Measurements from ENCODE around the gene GBGT1. TPM values are rescaled to one million over a fixed set of nuclear protein-coding genes. Genes with fewer than 3 reads are reported as not detected.

Gene GBGT1
- total RNA-seq, 1 donor from 2014 or later = 9.4 TPM

- Mint-ChIP-seq H3K27ac (peak overlapping the region; percentile 95), H3K4me3 (peak overlapping the region; percentile 73), H3K36me3 (ENCODE audit: low read depth) (peaks cover 9% of the 10 kb centered on the region), H3K9me3 (no peaks in the 10 kb centered on the region), H3K27me3 (ENCODE audit: insufficient read depth) (no peaks in the 10 kb centered on the region), H3K4me1 (ENCODE audit: low read depth) (peaks cover 60% of the 10 kb centered on the region)
- intact Hi-C loops (cut with micrococcal nuclease) = loop anchor here (1.0 kb wide), 3 partner anchors 18 to 93 kb away; no protein-coding TSS in a partner anchor
- DNase-seq (ENCODE audit: low spot score) = no peak
Observed at GRCh38 chr9:133114886-133115603, 48.7 kb downstream of the GBGT1 start.

- peaks cover 15% of the 10 kb centered on the region for H3K36me3 Mint-ChIP-seq (ENCODE audit: low read depth)
- H3K27me3 Mint-ChIP-seq (ENCODE audit: insufficient read depth) = no peaks in the 10 kb centered on the region
- intact Hi-C loops (cut with micrococcal nuclease) = no loop called here
Observed at GRCh38 chr9:133113949-133114885, 49.5 kb downstream of the GBGT1 start.

GRCh38 chr9:133113163-133113948 lies 50.4 kb downstream of the GBGT1 start:
- peaks cover 11% of the 10 kb centered on the region for H3K36me3 Mint-ChIP-seq (ENCODE audit: low read depth)
- H3K27me3 Mint-ChIP-seq (ENCODE audit: insufficient read depth) = no peaks in the 10 kb centered on the region
- intact Hi-C loops (cut with micrococcal nuclease) = no loop called here
- DNase-seq (ENCODE audit: low spot score) = no peak
- H3K27ac Mint-ChIP-seq = peak overlapping the region; percentile 95
- peaks cover 53% of the 10 kb centered on the region for H3K4me1 Mint-ChIP-seq (ENCODE audit: low read depth)
- H3K9me3 Mint-ChIP-seq = no peaks in the 10 kb centered on the region
- H3K4me3 Mint-ChIP-seq = peak overlapping the region; percentile 54

More at GRCh38 chr9:133113949-133114885, 49.5 kb downstream of the GBGT1 start:
- peaks cover 60% of the 10 kb centered on the region for H3K4me1 Mint-ChIP-seq (ENCODE audit: low read depth)
- H3K27ac Mint-ChIP-seq = peak overlapping the region; percentile 95
- no peaks in the 10 kb centered on the region for H3K9me3 Mint-ChIP-seq
- H3K4me3 Mint-ChIP-seq = peak overlapping the region; percentile 54
- no peak for DNase-seq (ENCODE audit: low spot score)

- Mint-ChIP-seq H3K4me1 (ENCODE audit: low read depth) (peaks cover 47% of the 10 kb centered on the region), H3K4me3 (no peak overlapping the region), H3K9me3 (no peaks in the 10 kb centered on the region), H3K27me3 (ENCODE audit: insufficient read depth) (no peaks in the 10 kb centered on the region), H3K27ac (peak overlapping the region; percentile 95), H3K36me3 (ENCODE audit: low read depth) (peaks cover 13% of the 10 kb centered on the region)
- DNase-seq (ENCODE audit: low spot score) = no peak
- intact Hi-C loops (cut with micrococcal nuclease) = no loop called here
Observed at GRCh38 chr9:133112663-133113026, 51.1 kb downstream of the GBGT1 start.

GRCh38 chr9:133111808-133112662 lies 51.7 kb downstream of the GBGT1 start:
- intact Hi-C loops (cut with micrococcal nuclease) = no loop called here
- Mint-ChIP-seq H3K4me1 (ENCODE audit: low read depth) (peaks cover 42% of the 10 kb centered on the region), H3K27me3 (ENCODE audit: insufficient read depth) (no peaks in the 10 kb centered on the region), H3K36me3 (ENCODE audit: low read depth) (peaks cover 16% of the 10 kb centered on the region), H3K27ac (peak overlapping the region; percentile 95), H3K9me3 (no peaks in the 10 kb centered on the region), H3K4me3 (no peak overlapping the region)
- DNase-seq (ENCODE audit: low spot score) = no peak

GRCh38 chr9:133109931-133110650 lies 53.6 kb downstream of the GBGT1 start:
- peaks cover 28% of the 10 kb centered on the region for H3K4me1 Mint-ChIP-seq (ENCODE audit: low read depth)
- intact Hi-C loops (cut with micrococcal nuclease) = loop anchor here (10.0 kb wide), 1 partner anchor 65 kb away; no protein-coding TSS in a partner anchor
- H3K36me3 Mint-ChIP-seq (ENCODE audit: low read depth) = peaks cover 24% of the 10 kb centered on the region
- no peak for DNase-seq (ENCODE audit: low spot score)
- H3K27me3 Mint-ChIP-seq (ENCODE audit: insufficient read depth) = no peaks in the 10 kb centered on the region
- no peaks in the 10 kb centered on the region for H3K9me3 Mint-ChIP-seq
- no peak overlapping the region for H3K4me3 Mint-ChIP-seq
- H3K27ac Mint-ChIP-seq = peak overlapping the region; percentile 65

- H3K27ac Mint-ChIP-seq = no peak overlapping the region
- intact Hi-C loops (cut with micrococcal nuclease) = loop anchor here (10.0 kb wide), 1 partner anchor 64 kb away; no protein-coding TSS in a partner anchor
- peaks cover 28% of the 10 kb centered on the region for H3K36me3 Mint-ChIP-seq (ENCODE audit: low read depth)
- H3K27me3 Mint-ChIP-seq (ENCODE audit: insufficient read depth) = no peaks in the 10 kb centered on the region
- H3K4me1 Mint-ChIP-seq (ENCODE audit: low read depth) = peaks cover 19% of the 10 kb centered on the region
- H3K4me3 Mint-ChIP-seq = no peak overlapping the region
- DNase-seq (ENCODE audit: low spot score) = no peak
- no peaks in the 10 kb centered on the region for H3K9me3 Mint-ChIP-seq
Observed at GRCh38 chr9:133108794-133109641, 54.7 kb downstream of the GBGT1 start.

GRCh38 chr9:133107961-133108793 lies 55.5 kb downstream of the GBGT1 start:
- H3K27ac Mint-ChIP-seq = no peak overlapping the region
- DNase-seq (ENCODE audit: low spot score) = no peak
- peaks cover 11% of the 10 kb centered on the region for H3K4me1 Mint-ChIP-seq (ENCODE audit: low read depth)
- intact Hi-C loops (cut with micrococcal nuclease) = loop anchor here (10.0 kb wide), 1 partner anchor 63 kb away; no protein-coding TSS in a partner anchor
- H3K4me3 Mint-ChIP-seq = no peak overlapping the region
- peaks cover 29% of the 10 kb centered on the region for H3K36me3 Mint-ChIP-seq (ENCODE audit: low read depth)
- H3K27me3 Mint-ChIP-seq (ENCODE audit: insufficient read depth) = no peaks in the 10 kb centered on the region
- no peaks in the 10 kb centered on the region for H3K9me3 Mint-ChIP-seq

- H3K9me3 Mint-ChIP-seq = no peaks in the 10 kb centered on the region
- peaks cover 33% of the 10 kb centered on the region for H3K36me3 Mint-ChIP-seq (ENCODE audit: low read depth)
- H3K27me3 Mint-ChIP-seq (ENCODE audit: insufficient read depth) = no peaks in the 10 kb centered on the region
- no peak overlapping the region for H3K27ac Mint-ChIP-seq
- DNase-seq (ENCODE audit: low spot score) = no peak
- intact Hi-C loops (cut with micrococcal nuclease) = loop anchor here (10.0 kb wide), 1 partner anchor 62 kb away; no protein-coding TSS in a partner anchor
- H3K4me3 Mint-ChIP-seq = no peak overlapping the region
- H3K4me1 Mint-ChIP-seq (ENCODE audit: low read depth) = peaks cover 2% of the 10 kb centered on the region
Observed at GRCh38 chr9:133107245-133107722, 56.4 kb downstream of the GBGT1 start.

Measured in activated T-helper 1 cell treated with anti-CD3 and anti-CD28 coated beads, Interleukin-12 subunit alpha, Interleukin-12 subunit beta, Interleukin-2, Interleukin-4 antibody, amounts not matched to agents 30 ng/mL and 10 ng/mL and 1 ng/mL, durations not matched to agents 14 hours and 24 hours and 36 hours (primary cell).